Measurements from ENCODE around the gene SETBP1.

Gene SETBP1

GRCh38 chr18:45106331-45106774 lies 425.7 kb downstream of the SETBP1 start:
- Histone ChIP-seq H4K20me1 (no peaks in the 10 kb centered on the region), H3K9ac (peak overlapping the region; percentile 68 to 76 (median 73); a peak in 21 of 22 replicates), H3K4me2 (peak overlapping the region; percentile 53 to 89 (median 83)), H3K4me1 (peaks cover 56 to 79% (median 64%) of the 10 kb centered on the region in 10 experiments), H3K4me3 (peak overlapping the region in 6 of 10 experiments; percentile 3 to 43 (median 9); a peak in 6 of 20 replicates), H3K9me3 (replicated peaks in 1 of 11) (peaks cover 0 to 22% (median 11%) of the 10 kb centered on the region in 11 experiments; a peak in 16 of 22 replicates), H3K27ac (peak overlapping the region; percentile 82 to 94 (median 91)), H3K27me3 (no peaks in the 10 kb centered on the region), H3K36me3 (no peaks in the 10 kb centered on the region)
- TF ChIP-seq Cebpa-rat (IDR thresholded peaks at IDR 0.05): peak in 6 of 11 experiments; percentile 17 to 85 (median 42); a peak in 6 of 22 replicates

GRCh38 chr18:45107425-45107824 lies 426.7 kb downstream of the SETBP1 start:
- Histone ChIP-seq H3K36me3 (no peaks in the 10 kb centered on the region), H3K9me3 (replicated peaks in 1 of 11) (peaks cover 0 to 22% (median 11%) of the 10 kb centered on the region in 11 experiments; a peak in 16 of 22 replicates), H3K4me2 (peak overlapping the region; percentile 2 to 89 (median 82); a peak in 15 of 22 replicates), H4K20me1 (no peaks in the 10 kb centered on the region), H3K4me1 (peaks cover 50 to 73% (median 55%) of the 10 kb centered on the region in 10 experiments), H3K27me3 (no peaks in the 10 kb centered on the region), H3K4me3 (no peak overlapping the region), H3K27ac (peak overlapping the region in 10 of 11 experiments; percentile 82 to 94 (median 92); a peak in 20 of 22 replicates), H3K9ac (no peak overlapping the region)
- no peak for TF ChIP-seq Cebpa-rat (IDR thresholded peaks at IDR 0.05)

- H3K4me1 ChIP-seq: peaks cover 37 to 62% (median 42%) of the 10 kb centered on the region in 10 experiments
- H3K27me3 ChIP-seq: no peaks in the 10 kb centered on the region
- no peaks in the 10 kb centered on the region for H3K36me3 ChIP-seq
- H3K9me3 ChIP-seq (replicated peaks in 1 of 11): peaks cover 0 to 22% (median 12%) of the 10 kb centered on the region in 11 experiments; a peak in 17 of 22 replicates
- H3K4me2 ChIP-seq: no peak overlapping the region
- H3K9ac ChIP-seq: no peak overlapping the region
- no peak overlapping the region for H3K27ac ChIP-seq
- no peak for TF ChIP-seq Cebpa-rat (IDR thresholded peaks at IDR 0.05)
- H3K4me3 ChIP-seq: no peak overlapping the region
- H4K20me1 ChIP-seq: no peaks in the 10 kb centered on the region
Observed at GRCh38 chr18:45108754-45109153, 428.1 kb downstream of the SETBP1 start.

- no peak overlapping the region for H3K27ac ChIP-seq
- H3K4me3 ChIP-seq: no peak overlapping the region
- no peaks in the 10 kb centered on the region for H3K36me3 ChIP-seq
- peaks cover 32 to 57% (median 36%) of the 10 kb centered on the region in 10 experiments for H3K4me1 ChIP-seq
- H4K20me1 ChIP-seq: no peaks in the 10 kb centered on the region
- peaks cover 0 to 22% (median 12%) of the 10 kb centered on the region in 11 experiments; a peak in 17 of 22 replicates for H3K9me3 ChIP-seq (replicated peaks in 1 of 11)
- H3K9ac ChIP-seq: no peak overlapping the region
- H3K4me2 ChIP-seq: no peak overlapping the region
- TF ChIP-seq Cebpa-rat (IDR thresholded peaks at IDR 0.05): no peak
- H3K27me3 ChIP-seq: no peaks in the 10 kb centered on the region
Observed at GRCh38 chr18:45109271-45109670, 428.6 kb downstream of the SETBP1 start.

GRCh38 chr18:45109706-45110105 lies 429.0 kb downstream of the SETBP1 start:
- Histone ChIP-seq H3K4me2 (peak overlapping the region in 1 of 11 experiments; percentile 40; a peak in 1 of 22 replicates), H3K9ac (no peak overlapping the region), H3K4me1 (peaks cover 27 to 53% (median 32%) of the 10 kb centered on the region in 10 experiments), H3K27ac (no peak overlapping the region), H3K36me3 (no peaks in the 10 kb centered on the region), H3K9me3 (replicated peaks in 1 of 11) (peaks cover 0 to 22% (median 12%) of the 10 kb centered on the region in 11 experiments; a peak in 17 of 22 replicates), H3K27me3 (no peaks in the 10 kb centered on the region), H4K20me1 (no peaks in the 10 kb centered on the region), H3K4me3 (no peak overlapping the region)
- no peak for TF ChIP-seq Cebpa-rat (IDR thresholded peaks at IDR 0.05)

GRCh38 chr18:45110577-45111501 lies 430.2 kb downstream of the SETBP1 start:
- Histone ChIP-seq H3K4me3 (no peak overlapping the region), H3K27me3 (no peaks in the 10 kb centered on the region), H3K27ac (no peak overlapping the region), H4K20me1 (no peaks in the 10 kb centered on the region), H3K4me1 (peaks cover 16 to 41% (median 21%) of the 10 kb centered on the region in 10 experiments), H3K9me3 (replicated peaks in 1 of 11) (peaks cover 0 to 22% (median 12%) of the 10 kb centered on the region in 11 experiments; a peak in 17 of 22 replicates), H3K9ac (no peak overlapping the region), H3K4me2 (peak overlapping the region in 2 of 11 experiments; percentile 15 to 40; a peak in 2 of 22 replicates), H3K36me3 (no peaks in the 10 kb centered on the region)
- no peak for TF ChIP-seq Cebpa-rat (IDR thresholded peaks at IDR 0.05)

GRCh38 chr18:45111502-45111848 lies 430.8 kb downstream of the SETBP1 start:
- Histone ChIP-seq H3K4me1 (peaks cover 10 to 35% (median 17%) of the 10 kb centered on the region in 10 experiments), H3K9ac (no peak overlapping the region), H3K9me3 (replicated peaks in 1 of 11) (peaks cover 0 to 22% (median 12%) of the 10 kb centered on the region in 11 experiments; a peak in 17 of 22 replicates), H3K4me3 (no peak overlapping the region), H3K27ac (no peak overlapping the region), H3K27me3 (no peaks in the 10 kb centered on the region), H3K4me2 (0 out of 22 replicates have a peak overlapping the region, but pooled peaks of 1 of the 11 experiments have one; percentile 40), H4K20me1 (no peaks in the 10 kb centered on the region), H3K36me3 (no peaks in the 10 kb centered on the region)
- TF ChIP-seq Cebpa-rat (IDR thresholded peaks at IDR 0.05): no peak

- H3K9me3 ChIP-seq (replicated peaks in 1 of 11): peaks cover 0 to 14% (median 8%) of the 10 kb centered on the region in 11 experiments; a peak in 17 of 22 replicates
- H3K27ac ChIP-seq: no peak overlapping the region
- TF ChIP-seq Cebpa-rat (IDR thresholded peaks at IDR 0.05): no peak
- H3K9ac ChIP-seq: no peak overlapping the region
- H3K27me3 ChIP-seq: no peaks in the 10 kb centered on the region
- no peaks in the 10 kb centered on the region for H4K20me1 ChIP-seq
- no peaks in the 10 kb centered on the region for H3K36me3 ChIP-seq
- peaks cover 0 to 24% (median 5%) of the 10 kb centered on the region in 10 experiments; a peak in 17 of 20 replicates for H3K4me1 ChIP-seq
- H3K4me2 ChIP-seq: no peak overlapping the region
- H3K4me3 ChIP-seq: no peak overlapping the region
Observed at GRCh38 chr18:45112682-45113081, 432.0 kb downstream of the SETBP1 start.

GRCh38 chr18:45116116-45116515 lies 435.4 kb downstream of the SETBP1 start:
- Histone ChIP-seq H3K27ac (no peak overlapping the region), H4K20me1 (no peaks in the 10 kb centered on the region), H3K4me3 (no peak overlapping the region), H3K27me3 (no peaks in the 10 kb centered on the region), H3K9ac (no peak overlapping the region), H3K36me3 (no peaks in the 10 kb centered on the region), H3K4me2 (no peak overlapping the region), H3K4me1 (peaks cover 0 to 10% (median 0%) of the 10 kb centered on the region in 10 experiments; a peak in 1 of 20 replicates), H3K9me3 (replicated peaks in 1 of 11) (peaks cover 0 to 4% (median 0%) of the 10 kb centered on the region in 11 experiments; a peak in 1 of 22 replicates)
- TF ChIP-seq Cebpa-rat (IDR thresholded peaks at IDR 0.05): no peak
